ENCODE data around the gene ZNF500.

DNA sequence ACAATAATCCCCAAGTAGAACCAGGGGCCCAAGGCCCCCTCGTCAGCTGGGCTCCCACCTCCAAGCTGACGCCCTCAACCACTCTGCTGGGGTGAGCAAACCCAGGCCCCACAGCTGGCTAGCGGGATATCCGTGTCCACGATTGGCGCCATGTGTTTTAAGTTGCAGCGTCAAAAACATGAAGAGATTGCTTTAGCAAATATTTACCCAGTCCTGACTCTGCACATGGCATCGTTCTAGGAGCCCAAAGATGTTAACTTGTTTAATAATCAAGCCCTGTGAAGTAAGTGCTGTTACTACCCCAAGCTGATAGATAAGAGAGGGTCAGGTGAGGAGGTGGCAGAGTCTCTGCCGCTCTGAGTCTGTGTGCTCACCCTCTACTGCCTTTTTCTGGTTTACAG, 21.5 kb upstream of the ZNF500 start:
- TF ChIP-seq, protein P1, sequence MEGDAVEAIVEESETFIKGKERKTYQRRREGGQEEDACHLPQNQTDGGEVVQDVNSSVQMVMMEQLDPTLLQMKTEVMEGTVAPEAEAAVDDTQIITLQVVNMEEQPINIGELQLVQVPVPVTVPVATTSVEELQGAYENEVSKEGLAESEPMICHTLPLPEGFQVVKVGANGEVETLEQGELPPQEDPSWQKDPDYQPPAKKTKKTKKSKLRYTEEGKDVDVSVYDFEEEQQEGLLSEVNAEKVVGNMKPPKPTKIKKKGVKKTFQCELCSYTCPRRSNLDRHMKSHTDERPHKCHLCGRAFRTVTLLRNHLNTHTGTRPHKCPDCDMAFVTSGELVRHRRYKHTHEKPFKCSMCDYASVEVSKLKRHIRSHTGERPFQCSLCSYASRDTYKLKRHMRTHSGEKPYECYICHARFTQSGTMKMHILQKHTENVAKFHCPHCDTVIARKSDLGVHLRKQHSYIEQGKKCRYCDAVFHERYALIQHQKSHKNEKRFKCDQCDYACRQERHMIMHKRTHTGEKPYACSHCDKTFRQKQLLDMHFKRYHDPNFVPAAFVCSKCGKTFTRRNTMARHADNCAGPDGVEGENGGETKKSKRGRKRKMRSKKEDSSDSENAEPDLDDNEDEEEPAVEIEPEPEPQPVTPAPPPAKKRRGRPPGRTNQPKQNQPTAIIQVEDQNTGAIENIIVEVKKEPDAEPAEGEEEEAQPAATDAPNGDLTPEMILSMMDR (conservative IDR thresholded peaks at IDR 0.05 in 1 of 2, IDR thresholded peaks at IDR 0.05 in 1 of 2; ENCODE audit: low read depth in 1 of 2, low read length in 2 of 2), result no peak
- no peak for TF ChIP-seq EZH2 (IDR thresholded peaks at IDR 0.05; ENCODE audit: low read length, missing control alignments)
